ENCODE results near the gene PAM. TPM values are rescaled to one million over a fixed set of nuclear protein-coding genes. Genes with fewer than 3 reads are reported as not detected.

Gene PAM
- total RNA-seq, 1 donor from 2014 or later, result 940 TPM

DNA sequence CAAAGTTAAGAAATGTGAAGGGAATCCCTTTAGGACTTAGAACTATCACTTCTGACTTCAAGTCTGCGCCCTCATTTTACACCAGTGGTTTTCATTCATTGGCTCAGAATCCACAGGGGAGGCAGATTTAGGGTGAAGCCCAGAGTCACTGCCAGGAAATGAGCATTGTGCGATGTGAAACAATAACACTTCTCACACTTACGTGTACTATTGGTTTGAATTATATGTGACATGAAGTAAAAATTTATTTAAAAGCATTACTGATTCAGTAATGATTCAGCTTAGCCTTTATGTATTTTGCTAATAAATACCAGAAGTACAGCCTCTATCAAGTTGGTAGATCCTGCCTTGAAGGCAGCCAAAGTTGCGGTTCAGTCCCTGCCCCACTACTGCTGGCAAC lies 98.6 kb downstream of the PAM start:
- H3K4me3 ChIP-seq, result no peak overlapping the region
- no peaks in the 10 kb centered on the region for H3K36me3 ChIP-seq
- no peaks in the 10 kb centered on the region for H3K27me3 ChIP-seq
- no peaks in the 10 kb centered on the region for H3K9me3 ChIP-seq
- no peak for TF ChIP-seq CTCF (IDR thresholded peaks at IDR 0.05)
- H3K4me1 ChIP-seq, result no peaks in the 10 kb centered on the region
- no peak for DNase-seq (ENCODE audit: low spot score in 2 of 2)
- intact Hi-C loops (cut with DNase I), result no loop called here
- no peak overlapping the region for H3K27ac ChIP-seq

DNA sequence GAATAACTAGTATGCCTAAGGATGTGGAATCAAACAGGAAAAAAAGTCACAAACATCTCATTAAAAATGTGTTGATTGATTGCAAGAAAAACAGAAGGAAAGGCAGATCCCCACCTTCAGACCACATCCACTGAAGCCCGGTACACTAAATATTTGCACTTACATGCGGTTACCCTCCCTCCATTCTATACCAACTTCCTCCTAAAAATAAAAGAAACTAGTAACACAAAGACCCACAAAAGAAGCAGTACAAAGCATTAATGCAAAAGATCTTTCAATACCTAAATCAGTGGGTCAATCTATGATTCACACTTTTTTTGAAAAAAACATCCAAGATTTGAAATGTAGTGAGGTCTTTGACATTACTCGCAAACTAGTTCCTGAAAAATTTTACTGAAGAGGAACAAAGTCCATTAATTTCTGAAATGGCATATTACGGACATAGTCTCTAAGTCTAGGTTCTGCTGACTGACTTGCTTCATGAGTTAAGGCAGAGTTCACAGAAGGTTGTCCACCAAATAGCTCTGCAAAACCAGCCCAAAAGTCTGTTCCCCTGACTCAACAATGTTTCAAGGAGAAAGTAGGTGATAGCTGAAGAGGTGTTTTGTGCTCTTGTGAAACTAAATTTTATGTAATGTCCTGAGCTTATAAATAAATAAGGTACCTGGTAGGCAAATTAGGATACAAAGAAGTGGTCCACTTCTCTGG lies 100.7 kb downstream of the PAM start:
- Histone ChIP-seq H3K27ac (peak overlapping the region in 1 of 2 donors; percentile 6), H3K4me1 (no peaks in the 10 kb centered on the region), H3K4me3 (no peak overlapping the region), H3K36me3 (no peaks in the 10 kb centered on the region), H3K9me3 (no peaks in the 10 kb centered on the region), H3K27me3 (no peaks in the 10 kb centered on the region)
- intact Hi-C loops (cut with DNase I), result no loop called here
- DNase-seq (ENCODE audit: low spot score in 2 of 2), result no peak
- TF ChIP-seq CTCF (IDR thresholded peaks at IDR 0.05), result no peak

DNA sequence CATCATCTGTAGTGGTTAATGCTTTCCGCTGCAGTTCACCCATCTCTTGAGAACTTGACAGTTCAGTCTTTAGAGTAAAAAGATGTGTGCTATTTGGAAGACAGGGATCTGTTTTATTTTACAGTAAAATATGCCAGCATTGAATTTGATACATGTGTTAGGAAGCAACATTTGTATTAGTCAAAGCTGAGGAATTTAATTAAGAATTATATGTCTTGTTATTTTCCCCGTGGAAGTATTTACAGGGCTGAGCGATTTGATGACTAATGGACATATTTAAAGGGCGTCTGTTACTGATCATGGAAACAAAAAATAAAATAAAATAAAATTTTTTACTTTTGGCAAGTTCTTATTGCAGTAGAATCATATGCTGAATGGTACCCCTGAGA lies 101.3 kb downstream of the PAM start:
- Histone ChIP-seq H3K27ac (no peak overlapping the region), H3K4me3 (no peak overlapping the region)
- DNase-seq (ENCODE audit: low spot score in 2 of 2), result no peak

GRCh38 chr5:102857076-102857818 lies 102.1 kb downstream of the PAM start:
- Histone ChIP-seq H3K4me3 (no peak overlapping the region), H3K4me1 (no peaks in the 10 kb centered on the region), H3K36me3 (no peaks in the 10 kb centered on the region), H3K9me3 (no peaks in the 10 kb centered on the region), H3K27ac (peak overlapping the region in 1 of 2 donors; percentile 53), H3K27me3 (no peaks in the 10 kb centered on the region)
- TF ChIP-seq CTCF (IDR thresholded peaks at IDR 0.05), result no peak
- intact Hi-C loops (cut with DNase I), result no loop called here
- no peak for DNase-seq (ENCODE audit: low spot score in 2 of 2)

More for the DNA sequence above, 101.3 kb downstream of the PAM start:
- no peaks in the 10 kb centered on the region for H3K27me3 ChIP-seq
- H3K36me3 ChIP-seq, result no peaks in the 10 kb centered on the region
- intact Hi-C loops (cut with DNase I), result no loop called here
- H3K9me3 ChIP-seq, result no peaks in the 10 kb centered on the region
- no peaks in the 10 kb centered on the region for H3K4me1 ChIP-seq
- no peak for TF ChIP-seq CTCF (IDR thresholded peaks at IDR 0.05)

- no peaks in the 10 kb centered on the region for H3K9me3 ChIP-seq
- no peak for DNase-seq (ENCODE audit: low spot score in 2 of 2)
- no peak for TF ChIP-seq CTCF (IDR thresholded peaks at IDR 0.05)
- intact Hi-C loops (cut with DNase I), result no loop called here
- no peak overlapping the region for H3K27ac ChIP-seq
- H3K4me1 ChIP-seq, result no peaks in the 10 kb centered on the region
- H3K36me3 ChIP-seq, result no peaks in the 10 kb centered on the region
- no peak overlapping the region for H3K4me3 ChIP-seq
- H3K27me3 ChIP-seq, result no peaks in the 10 kb centered on the region
Measured at GRCh38 chr5:102858221-102858620, 103.1 kb downstream of the PAM start.

Measured in ascending aorta (tissue), 2 donors.